GF-D8 (cell line): ENCODE measurements around the gene CHCHD6.

ENCODE experiments used
- DNase-seq: peaks from one replicate; lab custom pipeline; 2025; lab: John Stamatoyannopoulos, UW

Gene CHCHD6

GRCh38 chr3:126704494-126705214, 614 bp downstream of the CHCHD6 start:
- DNase-seq = no peak

- DNase-seq = no peak
Measured at GRCh38 chr3:126706631-126707030, 2.6 kb downstream of the CHCHD6 start.

- no peak for DNase-seq
Measured at GRCh38 chr3:126711121-126711760, 7.2 kb downstream of the CHCHD6 start.

GRCh38 chr3:126713199-126713598, 9.2 kb downstream of the CHCHD6 start:
- DNase-seq = no peak

- no peak for DNase-seq
Measured at GRCh38 chr3:126714276-126714900, 10.3 kb downstream of the CHCHD6 start.

- no peak for DNase-seq
Measured at GRCh38 chr3:126714921-126715320, 10.9 kb downstream of the CHCHD6 start.

- DNase-seq = no peak
Measured at GRCh38 chr3:126715432-126715831, 11.4 kb downstream of the CHCHD6 start.

GRCh38 chr3:126716057-126716456, 12.0 kb downstream of the CHCHD6 start:
- DNase-seq = no peak

GRCh38 chr3:126718561-126719445, 14.8 kb downstream of the CHCHD6 start:
- DNase-seq = no peak

- DNase-seq = no peak
Measured at GRCh38 chr3:126720596-126720995, 16.6 kb downstream of the CHCHD6 start.

GRCh38 chr3:126721246-126721645, 17.2 kb downstream of the CHCHD6 start:
- DNase-seq = no peak

GRCh38 chr3:126723237-126723636, 19.2 kb downstream of the CHCHD6 start:
- no peak for DNase-seq

GRCh38 chr3:126723801-126724200, 19.8 kb downstream of the CHCHD6 start:
- DNase-seq = no peak

GRCh38 chr3:126728680-126729079, 24.6 kb downstream of the CHCHD6 start:
- DNase-seq = no peak

GRCh38 chr3:126730376-126730775, 26.3 kb downstream of the CHCHD6 start:
- DNase-seq = no peak

GRCh38 chr3:126731044-126731443, 27.0 kb downstream of the CHCHD6 start:
- DNase-seq = peak; percentile 66

- no peak for DNase-seq
Measured at GRCh38 chr3:126732281-126733060, 28.4 kb downstream of the CHCHD6 start.

- DNase-seq = no peak
Measured at GRCh38 chr3:126733061-126733430, 29.0 kb downstream of the CHCHD6 start.

- no peak for DNase-seq
Measured at GRCh38 chr3:126734106-126734723, 30.2 kb downstream of the CHCHD6 start.

- DNase-seq = no peak
Measured at GRCh38 chr3:126737527-126737926, 33.5 kb downstream of the CHCHD6 start.

GRCh38 chr3:126742057-126742456, 38.0 kb downstream of the CHCHD6 start:
- no peak for DNase-seq
